WTC11 (cell line): Measurements from ENCODE around the gene VPS52.

Experiments used
- CBFB ChIP-seq: sonication (generic); formaldehyde crosslinking; IDR thresholded peaks from 2 replicates; pipeline ENCODE4 v1.8.1; 2022; ENCODE audit warnings: mild to moderate bottlenecking, low read depth, missing genetic modification reagents
- CREB1 ChIP-seq: sonication (generic); formaldehyde crosslinking; IDR thresholded peaks from 2 replicates; pipeline ENCODE4 v1.8.0; 2023; ENCODE audit warnings: mild to moderate bottlenecking, missing genetic modification reagents
- FOXP1 ChIP-seq: sonication (generic); formaldehyde crosslinking; IDR thresholded peaks from 2 replicates; pipeline ENCODE4 v1.8.0; 2022; ENCODE audit warnings: missing genetic modification reagents, mild to moderate bottlenecking, moderate library complexity, borderline replicate concordance
- JUN ChIP-seq: sonication (generic); formaldehyde crosslinking; IDR thresholded peaks from 2 replicates; pipeline ENCODE4 v1.8.0; 2023; ENCODE audit warnings: mild to moderate bottlenecking, missing genetic modification reagents
- KAT7 ChIP-seq: sonication (generic); formaldehyde crosslinking; IDR thresholded peaks from 2 replicates; pipeline ENCODE4 v1.8.1; 2023; ENCODE audit warnings: missing genetic modification reagents, mild to moderate bottlenecking, borderline replicate concordance
- NR2C2 ChIP-seq: sonication (generic); formaldehyde crosslinking; IDR thresholded peaks from 2 replicates; pipeline ENCODE4 v1.8.0; 2022; ENCODE audit warnings: mild to moderate bottlenecking, missing genetic modification reagents
- PRRX2 ChIP-seq: fragments of 250-450 bp; sonication (Bioruptor Pico); IDR thresholded peaks from 2 replicates; pipeline ENCODE4 v1.8.0; 2021; ENCODE audit warnings: mild to moderate bottlenecking
- TEAD4 ChIP-seq: sonication (generic); formaldehyde crosslinking; IDR thresholded peaks from 2 replicates; pipeline ENCODE4 v1.8.0; 2022; ENCODE audit warnings: mild to moderate bottlenecking, missing genetic modification reagents
- TF ChIP-seq, protein P1 (sequence below): fragments of 200-600 bp; IDR thresholded peaks from 2 replicates; pipeline ENCODE4 v1.8.0; 2022; ENCODE audit warnings: antibody characterized with exemption
- TF ChIP-seq, protein P2 (sequence below): sonication (generic); formaldehyde crosslinking; IDR thresholded peaks from 2 replicates; pipeline ENCODE4 v1.8.0; 2023; ENCODE audit warnings: missing genetic modification reagents, mild to moderate bottlenecking, borderline replicate concordance

DNA sequence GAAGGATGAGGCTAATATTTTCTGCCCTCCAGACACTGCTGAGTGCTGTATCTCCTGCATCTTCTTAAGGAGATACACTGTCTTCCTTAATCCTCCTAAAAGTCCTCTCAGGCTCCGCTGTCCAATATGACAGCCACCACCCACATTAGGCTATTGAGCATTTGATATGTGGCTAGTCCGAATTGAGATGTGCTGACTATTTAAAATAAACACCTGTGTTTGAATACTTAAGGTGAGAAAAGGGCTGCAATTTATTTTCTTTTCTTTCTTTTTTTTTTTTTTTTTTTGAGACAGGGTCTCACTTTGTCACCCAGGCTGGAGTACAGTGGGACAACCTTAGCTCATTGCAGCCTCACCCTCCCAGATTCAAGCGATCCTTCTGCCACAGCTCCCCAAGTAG, 30.2 kb upstream of the VPS52 start:
- TF ChIP-seq PRRX2 (no peak), TEAD4 (CRISPR knock-in tag) (no peak), FOXP1 (CRISPR knock-in tag) (no peak), CBFB (no peak), CREB1 (CRISPR knock-in tag) (no peak), JUN (CRISPR knock-in tag) (no peak), KAT7 (no peak), NR2C2 (CRISPR knock-in tag) (no peak)
- TF ChIP-seq, protein P1, sequence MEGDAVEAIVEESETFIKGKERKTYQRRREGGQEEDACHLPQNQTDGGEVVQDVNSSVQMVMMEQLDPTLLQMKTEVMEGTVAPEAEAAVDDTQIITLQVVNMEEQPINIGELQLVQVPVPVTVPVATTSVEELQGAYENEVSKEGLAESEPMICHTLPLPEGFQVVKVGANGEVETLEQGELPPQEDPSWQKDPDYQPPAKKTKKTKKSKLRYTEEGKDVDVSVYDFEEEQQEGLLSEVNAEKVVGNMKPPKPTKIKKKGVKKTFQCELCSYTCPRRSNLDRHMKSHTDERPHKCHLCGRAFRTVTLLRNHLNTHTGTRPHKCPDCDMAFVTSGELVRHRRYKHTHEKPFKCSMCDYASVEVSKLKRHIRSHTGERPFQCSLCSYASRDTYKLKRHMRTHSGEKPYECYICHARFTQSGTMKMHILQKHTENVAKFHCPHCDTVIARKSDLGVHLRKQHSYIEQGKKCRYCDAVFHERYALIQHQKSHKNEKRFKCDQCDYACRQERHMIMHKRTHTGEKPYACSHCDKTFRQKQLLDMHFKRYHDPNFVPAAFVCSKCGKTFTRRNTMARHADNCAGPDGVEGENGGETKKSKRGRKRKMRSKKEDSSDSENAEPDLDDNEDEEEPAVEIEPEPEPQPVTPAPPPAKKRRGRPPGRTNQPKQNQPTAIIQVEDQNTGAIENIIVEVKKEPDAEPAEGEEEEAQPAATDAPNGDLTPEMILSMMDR = no peak
- TF ChIP-seq, protein P2, sequence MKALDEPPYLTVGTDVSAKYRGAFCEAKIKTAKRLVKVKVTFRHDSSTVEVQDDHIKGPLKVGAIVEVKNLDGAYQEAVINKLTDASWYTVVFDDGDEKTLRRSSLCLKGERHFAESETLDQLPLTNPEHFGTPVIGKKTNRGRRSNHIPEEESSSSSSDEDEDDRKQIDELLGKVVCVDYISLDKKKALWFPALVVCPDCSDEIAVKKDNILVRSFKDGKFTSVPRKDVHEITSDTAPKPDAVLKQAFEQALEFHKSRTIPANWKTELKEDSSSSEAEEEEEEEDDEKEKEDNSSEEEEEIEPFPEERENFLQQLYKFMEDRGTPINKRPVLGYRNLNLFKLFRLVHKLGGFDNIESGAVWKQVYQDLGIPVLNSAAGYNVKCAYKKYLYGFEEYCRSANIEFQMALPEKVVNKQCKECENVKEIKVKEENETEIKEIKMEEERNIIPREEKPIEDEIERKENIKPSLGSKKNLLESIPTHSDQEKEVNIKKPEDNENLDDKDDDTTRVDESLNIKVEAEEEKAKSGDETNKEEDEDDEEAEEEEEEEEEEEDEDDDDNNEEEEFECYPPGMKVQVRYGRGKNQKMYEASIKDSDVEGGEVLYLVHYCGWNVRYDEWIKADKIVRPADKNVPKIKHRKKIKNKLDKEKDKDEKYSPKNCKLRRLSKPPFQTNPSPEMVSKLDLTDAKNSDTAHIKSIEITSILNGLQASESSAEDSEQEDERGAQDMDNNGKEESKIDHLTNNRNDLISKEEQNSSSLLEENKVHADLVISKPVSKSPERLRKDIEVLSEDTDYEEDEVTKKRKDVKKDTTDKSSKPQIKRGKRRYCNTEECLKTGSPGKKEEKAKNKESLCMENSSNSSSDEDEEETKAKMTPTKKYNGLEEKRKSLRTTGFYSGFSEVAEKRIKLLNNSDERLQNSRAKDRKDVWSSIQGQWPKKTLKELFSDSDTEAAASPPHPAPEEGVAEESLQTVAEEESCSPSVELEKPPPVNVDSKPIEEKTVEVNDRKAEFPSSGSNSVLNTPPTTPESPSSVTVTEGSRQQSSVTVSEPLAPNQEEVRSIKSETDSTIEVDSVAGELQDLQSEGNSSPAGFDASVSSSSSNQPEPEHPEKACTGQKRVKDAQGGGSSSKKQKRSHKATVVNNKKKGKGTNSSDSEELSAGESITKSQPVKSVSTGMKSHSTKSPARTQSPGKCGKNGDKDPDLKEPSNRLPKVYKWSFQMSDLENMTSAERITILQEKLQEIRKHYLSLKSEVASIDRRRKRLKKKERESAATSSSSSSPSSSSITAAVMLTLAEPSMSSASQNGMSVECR (CRISPR knock-in tag) = no peak
